ENCODE results near the gene PCDH15.

DNA sequence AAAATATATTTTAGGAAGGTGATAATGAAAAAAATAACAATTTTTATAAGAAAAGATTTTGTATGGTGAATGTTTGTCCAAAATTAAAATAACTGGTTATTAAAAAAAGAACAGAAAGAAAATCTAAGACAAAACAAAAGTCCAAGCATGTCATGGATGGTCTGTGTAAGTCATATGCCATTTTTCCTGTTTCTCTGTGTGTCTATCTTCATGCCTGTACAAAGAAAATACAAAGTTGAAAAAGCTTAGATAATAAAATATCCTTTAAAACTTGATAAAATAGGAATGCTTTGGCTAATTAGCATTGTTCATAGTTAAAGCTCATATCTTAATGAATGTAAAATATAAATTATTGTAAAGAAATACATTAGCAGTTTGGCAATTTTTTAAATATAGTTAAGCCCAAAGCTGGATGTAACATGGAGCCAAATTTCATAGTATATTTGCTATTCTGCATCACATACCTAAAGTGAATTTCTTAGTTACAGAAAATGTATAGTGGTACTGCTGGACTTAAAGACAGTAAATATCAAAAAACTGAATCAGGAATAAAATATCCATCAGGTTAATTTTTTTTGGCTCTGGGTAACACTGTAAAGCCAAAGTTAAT lies 661.1 kb downstream of the PCDH15 start:
- no peak for TF ChIP-seq MTA1 (CRISPR knock-in tag; IDR thresholded peaks at IDR 0.05; ENCODE audit: borderline replicate concordance)
- TF ChIP-seq, protein P1, sequence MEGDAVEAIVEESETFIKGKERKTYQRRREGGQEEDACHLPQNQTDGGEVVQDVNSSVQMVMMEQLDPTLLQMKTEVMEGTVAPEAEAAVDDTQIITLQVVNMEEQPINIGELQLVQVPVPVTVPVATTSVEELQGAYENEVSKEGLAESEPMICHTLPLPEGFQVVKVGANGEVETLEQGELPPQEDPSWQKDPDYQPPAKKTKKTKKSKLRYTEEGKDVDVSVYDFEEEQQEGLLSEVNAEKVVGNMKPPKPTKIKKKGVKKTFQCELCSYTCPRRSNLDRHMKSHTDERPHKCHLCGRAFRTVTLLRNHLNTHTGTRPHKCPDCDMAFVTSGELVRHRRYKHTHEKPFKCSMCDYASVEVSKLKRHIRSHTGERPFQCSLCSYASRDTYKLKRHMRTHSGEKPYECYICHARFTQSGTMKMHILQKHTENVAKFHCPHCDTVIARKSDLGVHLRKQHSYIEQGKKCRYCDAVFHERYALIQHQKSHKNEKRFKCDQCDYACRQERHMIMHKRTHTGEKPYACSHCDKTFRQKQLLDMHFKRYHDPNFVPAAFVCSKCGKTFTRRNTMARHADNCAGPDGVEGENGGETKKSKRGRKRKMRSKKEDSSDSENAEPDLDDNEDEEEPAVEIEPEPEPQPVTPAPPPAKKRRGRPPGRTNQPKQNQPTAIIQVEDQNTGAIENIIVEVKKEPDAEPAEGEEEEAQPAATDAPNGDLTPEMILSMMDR (CRISPR knock-in tag; IDR thresholded peaks at IDR 0.05) = no peak
- no peak for TF ChIP-seq ZFY (CRISPR knock-in tag; IDR thresholded peaks at IDR 0.05)
- no peak for TF ChIP-seq ZNF766 (CRISPR knock-in tag; IDR thresholded peaks at IDR 0.05; ENCODE audit: borderline replicate concordance)
- TF ChIP-seq POLR2AphosphoS5 (IDR thresholded peaks at IDR 0.05; ENCODE audit: low read depth, low read length) = no peak
- TF ChIP-seq ZNF225 (CRISPR knock-in tag; IDR thresholded peaks at IDR 0.05) = no peak
- TF ChIP-seq ZBTB1 (CRISPR knock-in tag; IDR thresholded peaks at IDR 0.05; ENCODE audit: borderline replicate concordance) = no peak
- TF ChIP-seq, protein P2, sequence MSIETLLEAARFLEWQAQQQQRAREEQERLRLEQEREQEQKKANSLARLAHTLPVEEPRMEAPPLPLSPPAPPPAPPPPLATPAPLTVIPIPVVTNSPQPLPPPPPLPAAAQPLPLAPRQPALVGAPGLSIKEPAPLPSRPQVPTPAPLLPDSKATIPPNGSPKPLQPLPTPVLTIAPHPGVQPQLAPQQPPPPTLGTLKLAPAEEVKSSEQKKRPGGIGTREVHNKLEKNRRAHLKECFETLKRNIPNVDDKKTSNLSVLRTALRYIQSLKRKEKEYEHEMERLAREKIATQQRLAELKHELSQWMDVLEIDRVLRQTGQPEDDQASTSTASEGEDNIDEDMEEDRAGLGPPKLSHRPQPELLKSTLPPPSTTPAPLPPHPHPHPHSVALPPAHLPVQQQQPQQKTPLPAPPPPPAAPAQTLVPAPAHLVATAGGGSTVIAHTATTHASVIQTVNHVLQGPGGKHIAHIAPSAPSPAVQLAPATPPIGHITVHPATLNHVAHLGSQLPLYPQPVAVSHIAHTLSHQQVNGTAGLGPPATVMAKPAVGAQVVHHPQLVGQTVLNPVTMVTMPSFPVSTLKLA (IDR thresholded peaks at IDR 0.05) = no peak
- no peak for TF ChIP-seq FOXA3 (CRISPR knock-in tag; IDR thresholded peaks at IDR 0.05)
- TF ChIP-seq TSC22D2 (CRISPR knock-in tag; IDR thresholded peaks at IDR 0.05; ENCODE audit: borderline replicate concordance) = no peak

Data from HepG2 (cell line).